CD4-positive, alpha-beta memory T cell (primary cell): ENCODE data around the gene SINHCAF. TPM values are rescaled to one million over a fixed set of nuclear protein-coding genes. Genes with fewer than 3 reads are reported as not detected.

Experiments used
- CTCF ChIA-PET: fragments of 350-600 bp; sonication (Branson Sonifier 250); formaldehyde crosslinking; loops from one replicate; lab custom pipeline; 2021; ENCODE audit warnings: inconsistent platforms; ENCODE audit not compliant: partially characterized antibody; lab: Charles Lee
- POLR2A ChIA-PET: fragments of 350-600 bp; sonication (Branson Sonifier 250); formaldehyde crosslinking; loops from one replicate; lab custom pipeline; 2021; ENCODE audit not compliant: partially characterized antibody; lab: Charles Lee
- DNase-seq, 5 donors: peaks; one replicate each; pipeline versions ENCODE4 v3.0.0 to v3.0.0-alpha.2; 2020 to 2022; ENCODE audit warnings: mixed read lengths in 1 of 5
- H3K27ac ChIP-seq: one replicate; pipeline ENCODE4 v1.7.0; 2013; ENCODE audit warnings: low read depth, low read length
- H3K27me3 ChIP-seq: 2 replicates; pipeline ENCODE4 v1.7.0; 2013; ENCODE audit warnings: mild to moderate bottlenecking, low read length, moderate library complexity; ENCODE audit not compliant: insufficient read depth
- H3K36me3 ChIP-seq: 2 replicates; pipeline ENCODE4 v1.7.0; 2013; ENCODE audit warnings: mild to moderate bottlenecking, low read length, moderate library complexity; ENCODE audit not compliant: insufficient read depth
- H3K4me1 ChIP-seq: 2 replicates; pipeline ENCODE4 v1.7.0; 2013; ENCODE audit warnings: mild to moderate bottlenecking, low read length, moderate library complexity; ENCODE audit not compliant: insufficient read depth
- H3K4me3 ChIP-seq, 2 donors: one replicate each; pipeline ENCODE4 v1.7.0; 2013; ENCODE audit warnings: low read length in 2 of 2, mild to moderate bottlenecking in 1 of 2
- H3K9me3 ChIP-seq, 2 donors: one replicate each; pipeline ENCODE4 v1.7.0; 2013; ENCODE audit warnings: low read length in 2 of 2, control low read depth in 1 of 2; ENCODE audit not compliant: control insufficient read depth in 1 of 2
- H3K27ac Mint-ChIP-seq, 7 donors: one replicate each; pipeline ENCODE4 v1.8.0; 2020 to 2021; ENCODE audit warnings: mixed read lengths in 7 of 7, mild to moderate bottlenecking in 6 of 7, inconsistent platforms in 3 of 7, moderate library complexity in 3 of 7
- H3K27me3 Mint-ChIP-seq, 2 donors: one replicate each; pipeline ENCODE4 v1.8.0; 2020 to 2021; ENCODE audit warnings: mixed read lengths in 2 of 2
- H3K36me3 Mint-ChIP-seq, 2 donors: one replicate each; pipeline ENCODE4 v1.8.0; 2020 to 2021; ENCODE audit warnings: mixed read lengths in 2 of 2, inconsistent platforms in 1 of 2, mild to moderate bottlenecking in 1 of 2
- H3K4me1 Mint-ChIP-seq, 4 donors: one replicate each; pipeline ENCODE4 v1.8.0; 2020 to 2021; ENCODE audit warnings: mixed read lengths in 4 of 4, mild to moderate bottlenecking in 1 of 4
- H3K4me3 Mint-ChIP-seq, 8 donors: one replicate each; pipeline ENCODE4 v1.8.0; 2020 to 2021; ENCODE audit warnings: mixed read lengths in 8 of 8, mild to moderate bottlenecking in 7 of 8, moderate library complexity in 6 of 8, inconsistent platforms in 3 of 8
- H3K9me3 Mint-ChIP-seq, 8 donors: one replicate each; pipeline ENCODE4 v1.8.0; 2020 to 2021; ENCODE audit warnings: mixed read lengths in 8 of 8, mild to moderate bottlenecking in 5 of 8, inconsistent platforms in 3 of 8, moderate library complexity in 1 of 8
- intact Hi-C: fragments of 100-400 bp; cut with micrococcal nuclease; formaldehyde crosslinking; loops from one replicate; pipeline ENCODE4 v1.15.1; 2023
- polyA plus RNA-seq, 2 donors: library from polyadenylated mRNA; unstranded; fragments of 300-500 nt; fragmentation: Illumina TruSeq; gene quantifications; one replicate each; pipeline ENCODE4 v1.2.3, GENCODE V29; 2021
- total RNA-seq, 2 experiments: library from RNA; stranded (reverse); gene quantifications; one replicate each; pipeline ENCODE4 v1.2.3, GENCODE V29; 2021

The SINHCAF gene
- total and polyA plus RNA-seq, 4 experiments from 2014 or later: 69.6 to 98.5 (median 92.2) TPM

- peaks cover 16% of the 10 kb centered on the region for H3K4me1 ChIP-seq
- H3K4me3 ChIP-seq: no peak overlapping the region
- Mint-ChIP-seq H3K27me3 (peaks cover 3 to 4% of the 10 kb centered on the region in 2 donors), H3K27ac (no peak overlapping the region), H3K4me1 (peaks cover 9 to 19% (median 15%) of the 10 kb centered on the region in 4 donors), H3K4me3 (no peak overlapping the region), H3K9me3 (peaks cover 0 to 1% (median 0%) of the 10 kb centered on the region in 8 donors), H3K36me3 (no peaks in the 10 kb centered on the region)
- H3K9me3 ChIP-seq: no peaks in the 10 kb centered on the region
- ChIA-PET POLR2A (no interaction called here), CTCF (interaction anchor here (0.6 kb wide), 1 partner anchor 934 kb away, joined by 3 read pairs; no protein-coding TSS in a partner anchor)
- intact Hi-C loops: no loop called here
- DNase-seq: no peak
- no peaks in the 10 kb centered on the region for H3K36me3 ChIP-seq
- H3K27ac ChIP-seq: no peak overlapping the region
- H3K27me3 ChIP-seq: no peaks in the 10 kb centered on the region
These were observed 40.2 kb upstream of the SINHCAF start for GRCh38 chr12:31366104-31366621.

GRCh38 chr12:31363831-31364230 lies 37.9 kb upstream of the SINHCAF start:
- no peak overlapping the region for H3K4me3 ChIP-seq

DNA sequence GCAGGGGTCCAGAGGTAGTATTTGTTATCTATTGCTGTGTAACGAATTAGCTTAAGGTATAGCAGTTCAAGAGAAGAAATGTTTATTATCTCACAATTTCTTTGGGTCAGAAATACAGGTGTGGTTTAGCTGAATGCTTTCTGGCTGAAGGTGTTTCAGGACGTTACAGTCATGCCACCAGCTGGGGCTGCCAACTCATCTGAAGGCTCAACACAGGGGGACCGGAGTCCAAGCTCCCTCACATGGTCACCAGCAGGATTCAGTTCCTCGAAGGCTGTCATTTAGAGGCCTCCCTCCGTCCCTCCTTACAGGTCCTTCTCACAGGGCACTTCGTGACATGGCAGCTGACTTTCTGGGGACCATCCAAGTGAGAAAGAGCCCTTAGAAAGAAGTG lies 37.5 kb upstream of the SINHCAF start:
- H3K4me1 ChIP-seq: peaks cover 16% of the 10 kb centered on the region
- H3K9me3 Mint-ChIP-seq: peaks cover 0 to 4% (median 0%) of the 10 kb centered on the region in 8 donors
- POLR2A ChIA-PET: no interaction called here
- no peak overlapping the region for H3K4me3 Mint-ChIP-seq
- H3K27ac ChIP-seq: no peak overlapping the region
- CTCF ChIA-PET: interaction anchor here (1.2 to 2.9 kb wide), 4 partner anchors 9 to 124 kb away, joined by 3 to 11 read pairs (median 4); no protein-coding TSS in a partner anchor
- intact Hi-C loops: no loop called here
- peak overlapping the region in 2 of 7 donors; percentile 30 to 34 for H3K27ac Mint-ChIP-seq
- H3K4me3 ChIP-seq: no peak overlapping the region
- DNase-seq: no peak
- peaks cover 9 to 19% (median 15%) of the 10 kb centered on the region in 4 donors for H3K4me1 Mint-ChIP-seq
- H3K27me3 Mint-ChIP-seq: peaks cover 0 to 1% of the 10 kb centered on the region in 2 donors
- H3K9me3 ChIP-seq: no peaks in the 10 kb centered on the region
- no peaks in the 10 kb centered on the region for H3K36me3 ChIP-seq
- H3K27me3 ChIP-seq: no peaks in the 10 kb centered on the region
- H3K36me3 Mint-ChIP-seq: no peaks in the 10 kb centered on the region

More at GRCh38 chr12:31363831-31364230, 37.9 kb upstream of the SINHCAF start:
- DNase-seq: no peak
- Mint-ChIP-seq H3K4me3 (no peak overlapping the region), H3K4me1 (peaks cover 9 to 19% (median 15%) of the 10 kb centered on the region in 4 donors), H3K36me3 (no peaks in the 10 kb centered on the region), H3K27me3 (peaks cover 1 to 3% of the 10 kb centered on the region in 2 donors), H3K27ac (peak overlapping the region in 1 of 7 donors; percentile 30), H3K9me3 (peaks cover 0 to 4% (median 0%) of the 10 kb centered on the region in 8 donors)
- Histone ChIP-seq H3K36me3 (no peaks in the 10 kb centered on the region), H3K4me1 (peaks cover 16% of the 10 kb centered on the region), H3K9me3 (no peaks in the 10 kb centered on the region), H3K27ac (no peak overlapping the region), H3K27me3 (no peaks in the 10 kb centered on the region)
- POLR2A ChIA-PET: no interaction called here
- CTCF ChIA-PET: interaction anchor here (1.2 to 2.9 kb wide), 3 partner anchors 92 to 125 kb away, joined by 4 to 11 read pairs (median 5); no protein-coding TSS in a partner anchor
- intact Hi-C loops: no loop called here

DNA sequence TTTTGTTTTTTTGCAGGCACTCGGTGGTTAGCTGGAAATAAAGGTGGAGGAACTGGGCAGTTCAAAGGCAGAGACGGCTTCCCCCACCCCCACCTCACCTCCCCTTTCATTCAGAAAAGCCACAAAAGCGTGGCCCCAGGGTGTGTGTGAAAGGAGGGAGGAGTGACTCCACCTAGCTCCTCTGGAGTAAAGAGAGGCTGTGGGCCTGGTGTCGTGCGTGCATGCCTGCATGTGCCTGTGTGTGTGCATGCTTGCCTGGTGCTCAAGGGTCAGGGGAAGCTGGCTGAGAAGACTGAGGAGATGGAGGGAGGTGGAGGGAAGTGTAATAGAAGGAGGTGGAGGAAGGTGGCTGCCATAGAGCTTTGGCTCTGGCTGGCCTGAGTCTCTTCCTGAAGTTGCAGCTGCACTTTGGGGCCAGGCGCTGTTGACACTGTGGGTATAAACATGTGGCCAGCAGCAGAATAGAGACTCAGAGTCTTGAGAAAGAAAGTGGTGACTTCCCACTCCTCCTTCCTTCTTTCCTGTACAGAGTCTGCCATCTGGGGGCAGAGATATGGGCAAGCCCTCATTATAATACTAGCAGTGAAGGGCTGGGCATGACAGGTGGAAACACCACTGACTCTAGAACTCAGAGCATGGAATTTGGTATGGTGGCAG lies 36.9 kb upstream of the SINHCAF start:
- ChIA-PET CTCF (interaction anchor here (1.2 to 2.9 kb wide), 3 partner anchors 9 to 124 kb away, joined by 3 to 11 read pairs (median 4); no protein-coding TSS in a partner anchor), POLR2A (no interaction called here)
- Histone ChIP-seq H3K36me3 (no peaks in the 10 kb centered on the region), H3K4me3 (peak overlapping the region in 1 of 2 donors; percentile 22), H3K27ac (no peak overlapping the region), H3K4me1 (peaks cover 16% of the 10 kb centered on the region), H3K27me3 (no peaks in the 10 kb centered on the region), H3K9me3 (no peaks in the 10 kb centered on the region)
- Mint-ChIP-seq H3K4me3 (peak overlapping the region in 7 of 8 donors; percentile 59 to 78 (median 71)), H3K27me3 (peaks cover 0 to 1% of the 10 kb centered on the region in 2 donors), H3K36me3 (no peaks in the 10 kb centered on the region), H3K9me3 (peaks cover 0 to 4% (median 0%) of the 10 kb centered on the region in 8 donors), H3K4me1 (peaks cover 9 to 19% (median 15%) of the 10 kb centered on the region in 4 donors), H3K27ac (peak overlapping the region in 5 of 7 donors; percentile 34 to 66 (median 50))
- peak in 1 of 5 donors; percentile 0 for DNase-seq
- intact Hi-C loops: no loop called here

DNA sequence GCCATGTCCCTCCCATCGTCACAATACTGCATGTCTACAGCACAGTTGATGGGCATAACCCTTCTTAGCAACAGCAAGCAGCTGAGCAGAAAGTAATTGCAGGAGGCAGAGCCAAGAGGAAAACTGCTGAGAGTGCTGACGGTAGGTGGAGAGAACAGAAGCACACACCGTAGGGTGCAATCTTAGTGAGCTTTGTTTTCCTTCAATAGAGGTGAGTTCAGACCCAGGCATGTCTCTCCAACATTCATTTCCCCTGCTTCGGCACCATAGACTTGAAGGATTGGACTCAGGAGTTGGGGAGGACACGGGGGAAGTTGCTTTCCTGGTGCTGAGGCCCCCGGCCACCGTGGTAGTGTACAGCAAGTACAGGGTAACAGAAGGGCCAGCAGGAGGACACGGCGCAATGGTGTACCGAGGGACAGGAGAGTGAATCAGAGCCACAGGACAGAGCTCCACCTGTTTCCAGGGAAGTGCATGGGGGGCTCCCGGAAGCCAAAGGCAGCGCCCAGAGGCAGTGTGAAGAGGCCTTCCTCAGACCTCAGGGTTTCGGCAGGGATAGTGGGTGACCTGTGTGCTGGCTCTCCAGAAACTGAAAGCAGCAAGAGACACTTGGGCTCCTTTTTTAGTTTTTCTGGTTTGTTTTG lies 36.3 kb upstream of the SINHCAF start:
- POLR2A ChIA-PET: no interaction called here
- H3K27ac ChIP-seq: no peak overlapping the region
- Mint-ChIP-seq H3K27ac (peak overlapping the region in 6 of 7 donors; percentile 34 to 66 (median 54)), H3K4me1 (peaks cover 9 to 19% (median 15%) of the 10 kb centered on the region in 4 donors), H3K9me3 (peaks cover 0 to 4% (median 0%) of the 10 kb centered on the region in 8 donors), H3K4me3 (peak overlapping the region; percentile 36 to 78 (median 66)), H3K36me3 (no peaks in the 10 kb centered on the region), H3K27me3 (peaks cover 0 to 1% of the 10 kb centered on the region in 2 donors)
- peaks cover 16% of the 10 kb centered on the region for H3K4me1 ChIP-seq
- H3K36me3 ChIP-seq: no peaks in the 10 kb centered on the region
- no peaks in the 10 kb centered on the region for H3K9me3 ChIP-seq
- no peaks in the 10 kb centered on the region for H3K27me3 ChIP-seq
- CTCF ChIA-PET: interaction anchor here (1.3 to 2.9 kb wide), 2 partner anchors 8 to 90 kb away, joined by 3 to 11 read pairs; no protein-coding TSS in a partner anchor
- no peak overlapping the region for H3K4me3 ChIP-seq
- intact Hi-C loops: no loop called here
- no peak for DNase-seq

- no peak overlapping the region for H3K4me3 ChIP-seq
- no peak overlapping the region for H3K27ac Mint-ChIP-seq
- intact Hi-C loops: no loop called here
- H3K27me3 ChIP-seq: no peaks in the 10 kb centered on the region
- H3K9me3 Mint-ChIP-seq: peaks cover 0 to 4% (median 0%) of the 10 kb centered on the region in 8 donors
- peak overlapping the region in 3 of 8 donors; percentile 30 to 73 (median 60) for H3K4me3 Mint-ChIP-seq
- peaks cover 16% of the 10 kb centered on the region for H3K4me1 ChIP-seq
- POLR2A ChIA-PET: no interaction called here
- H3K36me3 Mint-ChIP-seq: no peaks in the 10 kb centered on the region
- no peak overlapping the region for H3K27ac ChIP-seq
- peaks cover 0 to 1% of the 10 kb centered on the region in 2 donors for H3K27me3 Mint-ChIP-seq
- CTCF ChIA-PET: interaction anchor here (2.9 kb wide), 1 partner anchor 90 kb away, joined by 11 read pairs; no protein-coding TSS in a partner anchor
- no peak for DNase-seq
- H3K9me3 ChIP-seq: no peaks in the 10 kb centered on the region
- H3K36me3 ChIP-seq: no peaks in the 10 kb centered on the region
- H3K4me1 Mint-ChIP-seq: peaks cover 9 to 19% (median 15%) of the 10 kb centered on the region in 4 donors
These were observed 35.8 kb upstream of the SINHCAF start for GRCh38 chr12:31361730-31362114.

GRCh38 chr12:31355747-31356107 lies 29.8 kb upstream of the SINHCAF start:
- DNase-seq: no peak
- Histone ChIP-seq H3K36me3 (no peaks in the 10 kb centered on the region), H3K27ac (no peak overlapping the region), H3K27me3 (no peaks in the 10 kb centered on the region), H3K4me3 (no peak overlapping the region), H3K9me3 (no peaks in the 10 kb centered on the region), H3K4me1 (no peaks in the 10 kb centered on the region)
- POLR2A ChIA-PET: no interaction called here
- Mint-ChIP-seq H3K27me3 (no peaks in the 10 kb centered on the region), H3K36me3 (no peaks in the 10 kb centered on the region), H3K4me3 (no peak overlapping the region), H3K9me3 (peaks cover 0 to 2% (median 0%) of the 10 kb centered on the region in 8 donors), H3K27ac (no peak overlapping the region), H3K4me1 (no peaks in the 10 kb centered on the region)
- intact Hi-C loops: no loop called here
- CTCF ChIA-PET: interaction anchor here (2.1 kb wide), 1 partner anchor 84 kb away, joined by 5 read pairs; no protein-coding TSS in a partner anchor
